ENCODE data around the gene LHFPL2.
"Not testable (repeated sequence)": the region's sequence is repeated elsewhere in the genome, so short reads cannot be mapped to it uniquely, and the experiment has no call there.

LHFPL2 gene

DNA sequence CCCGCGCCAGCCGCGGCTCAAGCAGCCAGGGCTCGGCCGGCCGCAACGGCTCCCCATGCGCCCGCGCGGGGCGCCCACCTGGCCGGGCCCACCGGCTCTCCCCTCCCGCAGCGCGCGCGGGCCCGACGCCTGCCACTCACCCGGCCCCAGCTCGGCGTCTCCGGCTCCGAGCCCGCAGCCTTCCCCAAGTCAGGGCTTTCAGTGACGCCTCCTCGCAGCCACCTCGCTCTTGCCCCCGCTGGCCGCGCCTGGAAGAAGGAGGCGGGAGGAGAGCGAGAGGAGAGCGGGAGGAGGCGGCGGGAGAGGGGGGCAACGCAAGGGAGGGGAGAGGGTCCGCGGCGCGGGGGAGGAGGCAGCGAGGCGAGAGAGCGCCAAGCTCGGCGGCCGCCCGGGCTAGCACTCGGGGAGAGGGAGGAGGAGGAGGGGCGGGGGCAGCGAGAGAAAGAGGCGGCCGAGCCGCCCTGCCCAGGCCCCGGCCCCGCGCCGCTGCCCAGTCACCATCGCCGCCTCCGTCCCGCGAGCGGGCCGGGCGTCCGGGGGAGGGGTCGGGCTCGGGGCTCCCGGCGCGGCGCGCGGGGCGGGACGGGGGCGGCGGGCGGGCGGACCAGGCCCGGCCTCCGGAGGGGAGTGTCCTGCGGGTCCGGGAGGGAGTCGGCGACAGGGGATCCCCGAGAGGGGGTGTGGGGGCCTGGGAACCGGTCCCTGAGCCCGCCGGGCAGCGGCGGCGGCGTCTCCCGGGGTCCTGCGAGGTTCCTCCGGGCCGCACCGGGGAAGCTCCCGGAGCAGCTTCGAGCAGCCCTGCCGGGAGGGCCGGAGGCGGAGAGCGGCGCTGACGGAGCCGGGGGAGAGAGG, at the start of gene LHFPL2:
Gene LHFPL2 (minus strand): TSS at position 414 of the 852 bp plus-strand sequence. CDS start 138,559 bp downstream, outside the sequence.
- DNase-seq (ENCODE audit: low read depth) = peak; percentile 69

DNA sequence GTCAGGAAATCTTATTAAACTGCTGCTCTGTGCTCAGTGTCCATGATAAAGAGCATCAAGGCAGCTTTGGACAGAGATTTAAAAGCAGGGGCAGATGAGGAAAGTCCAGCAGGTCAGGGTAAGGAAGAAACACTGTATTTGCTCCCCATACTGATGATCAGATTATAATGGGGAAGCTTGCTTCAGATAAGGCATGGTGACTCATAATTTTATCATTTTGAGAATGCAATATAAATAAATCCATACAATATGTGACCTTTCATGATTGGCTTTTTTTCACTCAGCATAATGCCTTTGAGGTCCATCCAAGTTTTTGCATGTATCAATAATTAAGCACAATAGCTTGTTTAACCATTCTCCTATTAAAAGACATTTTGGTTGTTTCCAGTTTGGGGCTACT, 48.1 kb upstream of the LHFPL2 start:
- no peak for DNase-seq (ENCODE audit: low read depth)

GRCh38 chr5:78696052-78696451, 47.5 kb upstream of the LHFPL2 start:
- not testable (repeated sequence) for DNase-seq (ENCODE audit: low read depth)

- no peak for DNase-seq (ENCODE audit: low read depth)
Observed at GRCh38 chr5:78693339-78693738, 44.8 kb upstream of the LHFPL2 start.

- peak; percentile 13 for DNase-seq (ENCODE audit: low read depth)
Observed at GRCh38 chr5:78691084-78691960, 42.8 kb upstream of the LHFPL2 start.

- no peak for DNase-seq (ENCODE audit: low read depth)
Observed at GRCh38 chr5:78690253-78690972, 41.8 kb upstream of the LHFPL2 start.

GRCh38 chr5:78689540-78690252, 41.1 kb upstream of the LHFPL2 start:
- no peak for DNase-seq (ENCODE audit: low read depth)

DNA sequence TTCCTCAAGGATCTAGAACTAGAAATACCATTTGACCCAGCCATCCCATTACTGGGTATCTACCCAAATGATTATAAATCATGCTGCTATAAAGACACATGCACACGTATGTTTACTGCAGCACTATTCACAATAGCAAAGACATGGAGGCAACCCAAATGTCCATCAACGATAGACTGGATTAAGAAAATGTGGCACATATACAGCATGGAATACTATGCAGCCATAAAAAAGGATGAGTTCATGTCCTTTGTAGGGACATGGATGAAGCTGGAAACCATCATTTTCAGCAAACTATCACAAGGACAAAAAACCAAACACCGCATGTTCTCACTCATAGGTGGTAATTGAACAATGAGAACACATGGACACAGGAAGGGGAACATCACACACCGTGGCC, 38.9 kb upstream of the LHFPL2 start:
- DNase-seq (ENCODE audit: low read depth) = not testable (repeated sequence)

GRCh38 chr5:78683905-78684304, 35.3 kb upstream of the LHFPL2 start:
- not testable (repeated sequence) for DNase-seq (ENCODE audit: low read depth)

DNA sequence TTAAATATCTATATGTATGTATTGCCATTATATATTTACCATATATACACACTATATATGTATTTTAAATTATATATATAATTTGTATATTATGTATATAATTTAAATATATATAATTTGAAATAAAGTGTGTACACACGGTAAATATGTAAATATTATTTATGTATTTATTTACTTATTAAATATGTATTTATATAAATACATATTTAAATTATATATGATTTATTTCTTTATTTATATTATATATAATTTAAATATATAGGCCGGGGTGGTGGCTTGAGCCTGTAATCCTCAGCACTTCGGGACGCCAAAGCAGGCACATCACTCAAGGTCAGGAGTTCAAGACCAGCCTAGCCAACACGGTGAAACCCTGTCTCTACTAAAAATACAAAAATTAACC, 31.3 kb upstream of the LHFPL2 start:
- no peak for DNase-seq (ENCODE audit: low read depth)

- DNase-seq (ENCODE audit: low read depth) = peak; percentile 94
Observed at GRCh38 chr5:78677777-78678668, 29.5 kb upstream of the LHFPL2 start.

DNA sequence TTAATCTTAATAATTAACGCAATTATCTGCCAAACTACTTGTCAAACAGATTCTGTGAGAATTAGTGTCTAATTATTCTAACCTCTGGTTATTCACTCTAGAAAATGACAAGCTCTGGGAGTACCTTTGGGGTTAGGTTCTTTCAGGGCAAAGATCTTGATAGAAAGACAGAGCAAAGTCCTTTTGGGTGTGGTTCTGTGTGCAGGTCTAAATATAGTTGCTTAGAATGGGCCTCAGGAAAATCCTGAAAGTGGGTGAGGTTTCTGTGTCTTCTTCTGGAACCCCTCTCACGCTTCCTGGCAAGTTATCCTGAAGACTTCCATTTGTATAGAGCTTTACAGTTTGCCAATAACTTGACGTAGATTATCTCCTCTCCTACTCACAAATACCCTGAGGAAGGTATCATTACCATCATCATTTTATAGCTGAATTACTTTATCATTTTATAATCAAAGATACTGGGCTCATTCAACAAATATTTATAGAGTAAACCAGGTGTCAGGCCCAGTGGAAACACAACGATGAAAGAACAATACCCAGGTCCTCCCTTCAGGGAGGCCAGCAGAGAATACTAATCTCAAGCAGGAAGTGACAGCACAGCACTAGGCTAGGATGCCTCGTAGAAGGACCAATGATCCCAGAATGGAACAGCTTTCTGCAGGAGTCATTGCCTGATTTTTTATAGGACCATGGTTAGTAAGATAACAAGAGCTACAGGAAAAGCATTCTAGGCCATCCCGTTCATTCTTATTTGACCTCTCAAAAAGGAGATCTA, 27.6 kb upstream of the LHFPL2 start:
- DNase-seq (ENCODE audit: low read depth) = no peak

GRCh38 chr5:78673827-78674226, 25.3 kb upstream of the LHFPL2 start:
- DNase-seq (ENCODE audit: low read depth) = not testable (repeated sequence)

- no peak for DNase-seq (ENCODE audit: low read depth)
Observed at GRCh38 chr5:78672154-78672553, 23.6 kb upstream of the LHFPL2 start.

GRCh38 chr5:78671609-78672008, 23.0 kb upstream of the LHFPL2 start:
- DNase-seq (ENCODE audit: low read depth) = no peak

- DNase-seq (ENCODE audit: low read depth) = no peak
Observed at GRCh38 chr5:78670701-78671269, 22.2 kb upstream of the LHFPL2 start.

DNA sequence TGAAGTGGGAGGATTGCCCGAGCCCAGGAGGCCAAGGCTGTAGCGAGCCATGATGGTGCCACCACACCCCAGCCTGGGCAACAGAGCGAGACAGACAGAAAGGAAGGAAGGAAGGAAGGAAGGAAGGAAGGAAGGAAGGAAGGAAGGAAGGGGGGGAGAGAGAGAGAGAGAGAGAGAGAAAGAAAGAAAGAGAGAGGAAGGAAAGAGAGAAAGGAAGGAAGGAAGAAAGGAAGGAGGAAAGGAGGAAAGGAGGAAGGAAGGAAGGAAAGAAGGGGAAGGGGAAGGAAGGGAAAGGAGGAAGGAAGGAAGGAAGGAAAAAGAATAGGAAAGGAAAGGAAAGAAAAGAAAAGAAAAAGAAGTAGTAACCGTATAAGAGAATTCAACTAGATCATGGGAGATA, 20.8 kb upstream of the LHFPL2 start:
- no peak for DNase-seq (ENCODE audit: low read depth)

- DNase-seq (ENCODE audit: low read depth) = no peak
Observed at GRCh38 chr5:78667461-78668103, 19.0 kb upstream of the LHFPL2 start.

GRCh38 chr5:78666975-78667374, 18.4 kb upstream of the LHFPL2 start:
- not testable (repeated sequence) for DNase-seq (ENCODE audit: low read depth)
